ENCODE data around the gene LRMDA. TPM values are rescaled to one million over a fixed set of nuclear protein-coding genes. Genes with fewer than 3 reads are reported as not detected.

The LRMDA gene
- total and polyA plus RNA-seq, 2 of the 13 experiments (the other 11 are each of a cell fraction or from before 2014, with no cell fraction given) = 13.4 to 22.0 TPM

- no peak for TF ChIP-seq RBM22 (optimal IDR thresholded peaks at IDR 0.05; ENCODE audit: low read length)
- TF ChIP-seq MXD4 (CRISPR knock-in tag; IDR thresholded peaks at IDR 0.05) = no peak
- no peak for TF ChIP-seq NCOA1 (CRISPR knock-in tag; IDR thresholded peaks at IDR 0.05)
- TF ChIP-seq, protein P1, sequence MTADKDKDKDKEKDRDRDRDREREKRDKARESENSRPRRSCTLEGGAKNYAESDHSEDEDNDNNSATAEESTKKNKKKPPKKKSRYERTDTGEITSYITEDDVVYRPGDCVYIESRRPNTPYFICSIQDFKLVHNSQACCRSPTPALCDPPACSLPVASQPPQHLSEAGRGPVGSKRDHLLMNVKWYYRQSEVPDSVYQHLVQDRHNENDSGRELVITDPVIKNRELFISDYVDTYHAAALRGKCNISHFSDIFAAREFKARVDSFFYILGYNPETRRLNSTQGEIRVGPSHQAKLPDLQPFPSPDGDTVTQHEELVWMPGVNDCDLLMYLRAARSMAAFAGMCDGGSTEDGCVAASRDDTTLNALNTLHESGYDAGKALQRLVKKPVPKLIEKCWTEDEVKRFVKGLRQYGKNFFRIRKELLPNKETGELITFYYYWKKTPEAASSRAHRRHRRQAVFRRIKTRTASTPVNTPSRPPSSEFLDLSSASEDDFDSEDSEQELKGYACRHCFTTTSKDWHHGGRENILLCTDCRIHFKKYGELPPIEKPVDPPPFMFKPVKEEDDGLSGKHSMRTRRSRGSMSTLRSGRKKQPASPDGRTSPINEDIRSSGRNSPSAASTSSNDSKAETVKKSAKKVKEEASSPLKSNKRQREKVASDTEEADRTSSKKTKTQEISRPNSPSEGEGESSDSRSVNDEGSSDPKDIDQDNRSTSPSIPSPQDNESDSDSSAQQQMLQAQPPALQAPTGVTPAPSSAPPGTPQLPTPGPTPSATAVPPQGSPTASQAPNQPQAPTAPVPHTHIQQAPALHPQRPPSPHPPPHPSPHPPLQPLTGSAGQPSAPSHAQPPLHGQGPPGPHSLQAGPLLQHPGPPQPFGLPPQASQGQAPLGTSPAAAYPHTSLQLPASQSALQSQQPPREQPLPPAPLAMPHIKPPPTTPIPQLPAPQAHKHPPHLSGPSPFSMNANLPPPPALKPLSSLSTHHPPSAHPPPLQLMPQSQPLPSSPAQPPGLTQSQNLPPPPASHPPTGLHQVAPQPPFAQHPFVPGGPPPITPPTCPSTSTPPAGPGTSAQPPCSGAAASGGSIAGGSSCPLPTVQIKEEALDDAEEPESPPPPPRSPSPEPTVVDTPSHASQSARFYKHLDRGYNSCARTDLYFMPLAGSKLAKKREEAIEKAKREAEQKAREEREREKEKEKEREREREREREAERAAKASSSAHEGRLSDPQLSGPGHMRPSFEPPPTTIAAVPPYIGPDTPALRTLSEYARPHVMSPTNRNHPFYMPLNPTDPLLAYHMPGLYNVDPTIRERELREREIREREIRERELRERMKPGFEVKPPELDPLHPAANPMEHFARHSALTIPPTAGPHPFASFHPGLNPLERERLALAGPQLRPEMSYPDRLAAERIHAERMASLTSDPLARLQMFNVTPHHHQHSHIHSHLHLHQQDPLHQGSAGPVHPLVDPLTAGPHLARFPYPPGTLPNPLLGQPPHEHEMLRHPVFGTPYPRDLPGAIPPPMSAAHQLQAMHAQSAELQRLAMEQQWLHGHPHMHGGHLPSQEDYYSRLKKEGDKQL (CRISPR knock-in tag; IDR thresholded peaks at IDR 0.05; ENCODE audit: low read depth) = no peak
These were observed 253.8 kb downstream of the LRMDA start (continued) for GRCh38 chr10:75685187-75685586.

DNA sequence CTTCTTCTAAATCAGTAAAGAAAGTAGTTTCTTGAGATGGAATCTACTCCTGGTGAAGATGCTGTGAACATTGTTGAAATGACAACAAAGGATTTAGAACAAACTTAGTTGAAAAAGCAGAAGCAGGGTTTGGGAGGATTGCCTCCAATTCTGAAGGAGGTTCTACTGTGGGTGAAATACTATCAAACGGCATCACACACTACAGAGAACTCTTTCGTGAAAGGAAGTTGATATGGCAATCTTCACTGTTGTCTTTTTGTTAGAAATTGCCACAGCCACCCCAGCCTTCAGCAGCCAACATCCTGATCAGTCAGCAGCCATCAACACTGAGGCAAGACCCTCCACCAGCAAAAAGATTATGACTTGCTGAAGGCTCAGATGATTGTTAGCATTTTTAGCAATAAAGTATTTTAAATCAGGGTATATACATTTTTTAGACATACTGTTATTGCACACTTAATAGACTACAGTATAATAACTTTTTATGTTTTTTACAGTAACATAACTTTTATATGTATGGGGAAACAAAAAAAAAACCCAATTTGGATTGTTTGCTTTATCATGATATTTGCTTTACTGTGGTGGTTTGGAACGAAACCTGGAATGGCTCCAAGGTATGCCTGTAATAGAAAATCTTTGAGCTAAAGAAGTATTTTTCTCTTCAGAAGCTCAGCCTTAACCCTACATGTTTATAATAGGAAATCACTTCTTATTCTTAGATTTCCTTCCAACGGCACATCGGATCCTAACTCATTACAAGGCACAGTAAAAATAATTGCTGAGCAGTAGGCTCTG, 257.3 kb downstream of the LRMDA start:
- DNase-seq (ENCODE audit: low spot score) = no peak
- BruUV-seq (replicated peaks) = no TSS peak
- Histone ChIP-seq H3K4me3 (replicated peaks in 1 of 3; ENCODE audit: insufficient read depth in 1 of 3, low read depth in 2 of 3, low read length in 3 of 3) (no peak overlapping the region), H2AFZ (ENCODE audit: low read length) (no peak overlapping the region), H3K4me2 (ENCODE audit: low read depth, low read length) (no peak overlapping the region), H3K27me3 (ENCODE audit: control insufficient read depth in 1 of 2, insufficient read depth in 2 of 2, low read length in 2 of 2) (no peaks in the 10 kb centered on the region), H3K36me3 (replicated peaks in 1 of 2; ENCODE audit: control insufficient read depth in 1 of 2, insufficient read depth in 2 of 2, low read length in 2 of 2) (no peaks in the 10 kb centered on the region; a peak in 1 of 5 replicates), H3K79me2 (ENCODE audit: insufficient read depth, low read length) (no peaks in the 10 kb centered on the region), H3K9me3 (ENCODE audit: low read length) (peaks cover 12% of the 10 kb centered on the region), H3K27ac (ENCODE audit: extremely low read length, insufficient read depth, low read length) (no peak overlapping the region), H4K20me1 (ENCODE audit: insufficient read depth, low read length) (no peaks in the 10 kb centered on the region), H3K4me1 (ENCODE audit: insufficient read depth, low read length) (peaks cover 19% of the 10 kb centered on the region), H3K9ac (ENCODE audit: insufficient read depth, low read depth, low read length) (no peak overlapping the region)
- in situ Hi-C loops (cut with HindIII; ENCODE audit: extremely low pct_ligation_motif_present, low pct_unique_long_range_greater_than_20kb) = no loop called here
- no peak for ATAC-seq
- FAIRE-seq = no peak
- CTCF ChIA-PET (ENCODE audit: low intra/inter-chr PET ratio, low total read pairs) = no interaction called here
- WGBS (ENCODE audit: low lambda C conversion rate) = 85% methylated on average over 5 of the region's 5 CpGs
- intact Hi-C loops (cut with micrococcal nuclease; ENCODE audit: unreplicated experiment) = no loop called here
- POLR2A ChIA-PET = no interaction called here
- TF ChIP-seq GTF2F1 (IDR thresholded peaks at IDR 0.05; ENCODE audit: low read length) (no peak), CREM (IDR thresholded peaks at IDR 0.05) (no peak), CREM (CRISPR knock-in tag; IDR thresholded peaks at IDR 0.05) (no peak), HNRNPH1 (optimal IDR thresholded peaks at IDR 0.05; ENCODE audit: low read depth, low read length) (no peak), POLR2AphosphoS2 (IDR thresholded peaks at IDR 0.05; ENCODE audit: low read depth, low read length) (no peak)
- TF ChIP-seq, protein P2, sequence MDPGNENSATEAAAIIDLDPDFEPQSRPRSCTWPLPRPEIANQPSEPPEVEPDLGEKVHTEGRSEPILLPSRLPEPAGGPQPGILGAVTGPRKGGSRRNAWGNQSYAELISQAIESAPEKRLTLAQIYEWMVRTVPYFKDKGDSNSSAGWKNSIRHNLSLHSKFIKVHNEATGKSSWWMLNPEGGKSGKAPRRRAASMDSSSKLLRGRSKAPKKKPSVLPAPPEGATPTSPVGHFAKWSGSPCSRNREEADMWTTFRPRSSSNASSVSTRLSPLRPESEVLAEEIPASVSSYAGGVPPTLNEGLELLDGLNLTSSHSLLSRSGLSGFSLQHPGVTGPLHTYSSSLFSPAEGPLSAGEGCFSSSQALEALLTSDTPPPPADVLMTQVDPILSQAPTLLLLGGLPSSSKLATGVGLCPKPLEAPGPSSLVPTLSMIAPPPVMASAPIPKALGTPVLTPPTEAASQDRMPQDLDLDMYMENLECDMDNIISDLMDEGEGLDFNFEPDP (CRISPR knock-in tag; conservative IDR thresholded peaks at IDR 0.05) = no peak
- TF ChIP-seq, protein P3, sequence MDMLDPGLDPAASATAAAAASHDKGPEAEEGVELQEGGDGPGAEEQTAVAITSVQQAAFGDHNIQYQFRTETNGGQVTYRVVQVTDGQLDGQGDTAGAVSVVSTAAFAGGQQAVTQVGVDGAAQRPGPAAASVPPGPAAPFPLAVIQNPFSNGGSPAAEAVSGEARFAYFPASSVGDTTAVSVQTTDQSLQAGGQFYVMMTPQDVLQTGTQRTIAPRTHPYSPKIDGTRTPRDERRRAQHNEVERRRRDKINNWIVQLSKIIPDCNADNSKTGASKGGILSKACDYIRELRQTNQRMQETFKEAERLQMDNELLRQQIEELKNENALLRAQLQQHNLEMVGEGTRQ (IDR thresholded peaks at IDR 0.05; ENCODE audit: low read depth, low read length) = no peak
- TF ChIP-seq, protein P3 (CRISPR knock-in tag; IDR thresholded peaks at IDR 0.05; ENCODE audit: borderline replicate concordance) = no peak
- TF ChIP-seq, protein P4, sequence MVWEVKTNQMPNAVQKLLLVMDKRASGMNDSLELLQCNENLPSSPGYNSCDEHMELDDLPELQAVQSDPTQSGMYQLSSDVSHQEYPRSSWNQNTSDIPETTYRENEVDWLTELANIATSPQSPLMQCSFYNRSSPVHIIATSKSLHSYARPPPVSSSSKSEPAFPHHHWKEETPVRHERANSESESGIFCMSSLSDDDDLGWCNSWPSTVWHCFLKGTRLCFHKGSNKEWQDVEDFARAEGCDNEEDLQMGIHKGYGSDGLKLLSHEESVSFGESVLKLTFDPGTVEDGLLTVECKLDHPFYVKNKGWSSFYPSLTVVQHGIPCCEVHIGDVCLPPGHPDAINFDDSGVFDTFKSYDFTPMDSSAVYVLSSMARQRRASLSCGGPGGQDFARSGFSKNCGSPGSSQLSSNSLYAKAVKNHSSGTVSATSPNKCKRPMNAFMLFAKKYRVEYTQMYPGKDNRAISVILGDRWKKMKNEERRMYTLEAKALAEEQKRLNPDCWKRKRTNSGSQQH (CRISPR knock-in tag; IDR thresholded peaks at IDR 0.05; ENCODE audit: low read depth) = no peak

Data from HepG2 (cell line).